PC-3 (cell line): ENCODE measurements around the gene TOP2B.

ENCODE experiments used
- CTCF ChIP-seq: fragments of 300-600 bp; sonication (generic); conservative IDR thresholded peaks from 2 replicates; pipeline ENCODE4 v1.5.1; 2017; ENCODE audit warnings: antibody characterized with exemption, low read depth, mild to moderate bottlenecking, low read length
- EZH2 ChIP-seq: fragments of 300-600 bp; sonication (generic); IDR thresholded peaks from one replicate; pipeline ENCODE4 v1.6.1; 2017; ENCODE audit warnings: antibody characterized with exemption, mild to moderate bottlenecking, low read length; ENCODE audit not compliant: unreplicated experiment

- no peak for TF ChIP-seq CTCF
- no peak for TF ChIP-seq EZH2
Measured at GRCh38 chr3:25593001-25593400, 71.7 kb downstream of the TOP2B start.
